GM06990 (cell line): ENCODE measurements around the gene PDZRN4.

Source experiments
- DNase-seq: peaks from one replicate; pipeline ENCODE4 v3.0.0-alpha.2; 2011; ENCODE audit not compliant: insufficient read length; ENCODE audit errors: extremely low read depth
- H3K27me3 ChIP-seq: replicated peaks from 2 replicates; pipeline ENCODE4 v1.6.0; 2011; ENCODE audit warnings: low read length; ENCODE audit not compliant: control insufficient read depth, insufficient read depth
- H3K36me3 ChIP-seq: 2 replicates; pipeline ENCODE4 v1.5.1; 2011; ENCODE audit warnings: low read length; ENCODE audit not compliant: control insufficient read depth, insufficient read depth
- H3K4me3 ChIP-seq: replicated peaks from 2 replicates; pipeline ENCODE4 v1.5.1; 2011; ENCODE audit warnings: low read depth, mild to moderate bottlenecking, control low read depth, low read length
- TF ChIP-seq, protein P1 (sequence below): IDR thresholded peaks from 2 replicates; pipeline ENCODE4 v1.5.1; 2011; ENCODE audit warnings: low read length, control low read depth, mild to moderate bottlenecking, inconsistent platforms; ENCODE audit not compliant: insufficient read depth, poor library complexity, severe bottlenecking

The PDZRN4 gene

DNA sequence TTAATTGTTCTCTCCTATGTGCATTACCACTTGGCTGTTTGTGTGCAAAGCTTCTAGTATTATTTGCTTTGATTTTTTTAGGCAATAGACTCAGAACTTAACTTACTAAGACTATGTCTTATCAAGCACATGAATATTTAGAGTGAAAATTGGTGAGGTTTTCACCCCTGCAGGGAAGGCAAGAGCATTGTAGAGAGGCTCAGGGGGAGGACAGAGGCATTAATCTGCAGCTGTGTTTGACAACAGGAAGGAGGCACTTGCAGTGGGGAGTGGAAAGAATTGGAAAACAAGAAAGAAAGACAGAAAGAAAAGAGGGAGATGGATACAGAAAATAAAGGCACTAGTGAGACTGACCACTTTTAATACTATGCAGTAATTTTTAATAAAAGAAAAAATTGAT lies 431.6 kb downstream of the PDZRN4 start:
- H3K4me3 ChIP-seq, result no peak overlapping the region
- DNase-seq, result no peak

DNA sequence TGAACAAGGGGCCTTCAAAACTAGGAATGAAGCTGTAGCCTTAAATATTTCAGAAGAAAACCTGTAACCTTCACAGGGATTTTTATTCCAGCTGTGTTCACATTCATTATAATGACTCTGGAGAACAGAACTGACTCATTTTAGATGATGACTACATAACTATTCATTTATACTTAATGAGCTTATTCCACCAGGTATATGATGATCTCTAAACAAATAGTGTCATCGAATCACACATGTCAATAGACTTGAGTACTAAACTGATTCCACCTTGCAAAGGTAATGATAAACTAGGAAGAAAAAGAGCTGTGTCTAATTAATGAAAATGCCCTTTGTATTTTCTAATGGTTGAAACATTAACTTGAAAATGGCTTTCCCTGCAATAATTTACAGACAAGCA lies 433.2 kb downstream of the PDZRN4 start:
- Histone ChIP-seq H3K4me3 (no peak overlapping the region), H3K36me3 (no peaks in the 10 kb centered on the region), H3K27me3 (no peaks in the 10 kb centered on the region)
- TF ChIP-seq, protein P1, sequence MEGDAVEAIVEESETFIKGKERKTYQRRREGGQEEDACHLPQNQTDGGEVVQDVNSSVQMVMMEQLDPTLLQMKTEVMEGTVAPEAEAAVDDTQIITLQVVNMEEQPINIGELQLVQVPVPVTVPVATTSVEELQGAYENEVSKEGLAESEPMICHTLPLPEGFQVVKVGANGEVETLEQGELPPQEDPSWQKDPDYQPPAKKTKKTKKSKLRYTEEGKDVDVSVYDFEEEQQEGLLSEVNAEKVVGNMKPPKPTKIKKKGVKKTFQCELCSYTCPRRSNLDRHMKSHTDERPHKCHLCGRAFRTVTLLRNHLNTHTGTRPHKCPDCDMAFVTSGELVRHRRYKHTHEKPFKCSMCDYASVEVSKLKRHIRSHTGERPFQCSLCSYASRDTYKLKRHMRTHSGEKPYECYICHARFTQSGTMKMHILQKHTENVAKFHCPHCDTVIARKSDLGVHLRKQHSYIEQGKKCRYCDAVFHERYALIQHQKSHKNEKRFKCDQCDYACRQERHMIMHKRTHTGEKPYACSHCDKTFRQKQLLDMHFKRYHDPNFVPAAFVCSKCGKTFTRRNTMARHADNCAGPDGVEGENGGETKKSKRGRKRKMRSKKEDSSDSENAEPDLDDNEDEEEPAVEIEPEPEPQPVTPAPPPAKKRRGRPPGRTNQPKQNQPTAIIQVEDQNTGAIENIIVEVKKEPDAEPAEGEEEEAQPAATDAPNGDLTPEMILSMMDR, result no peak
- DNase-seq, result no peak

More for the DNA sequence above, 431.6 kb downstream of the PDZRN4 start:
- H3K36me3 ChIP-seq, result no peaks in the 10 kb centered on the region
- TF ChIP-seq, protein P1, result no peak
- H3K27me3 ChIP-seq, result no peaks in the 10 kb centered on the region
